GM06990 (cell line): ENCODE data around the gene TMPRSS6.

ENCODE experiments used
- DNase-seq: peaks from one replicate; pipeline ENCODE4 v3.0.0-alpha.2; 2011; ENCODE audit not compliant: insufficient read length; ENCODE audit errors: extremely low read depth
- H3K27me3 ChIP-seq: replicated peaks from 2 replicates; pipeline ENCODE4 v1.6.0; 2011; ENCODE audit warnings: low read length; ENCODE audit not compliant: control insufficient read depth, insufficient read depth
- H3K36me3 ChIP-seq: 2 replicates; pipeline ENCODE4 v1.5.1; 2011; ENCODE audit warnings: low read length; ENCODE audit not compliant: control insufficient read depth, insufficient read depth
- H3K4me3 ChIP-seq: replicated peaks from 2 replicates; pipeline ENCODE4 v1.5.1; 2011; ENCODE audit warnings: low read depth, mild to moderate bottlenecking, control low read depth, low read length
- CTCF ChIP-seq: IDR thresholded peaks from 2 replicates; pipeline ENCODE4 v1.5.1; 2011; ENCODE audit warnings: low read length, control low read depth, mild to moderate bottlenecking, inconsistent platforms; ENCODE audit not compliant: insufficient read depth, poor library complexity, severe bottlenecking

TMPRSS6 gene

GRCh38 chr22:37025500-37026070 is 83.9 kb downstream of the TMPRSS6 start:
- Histone ChIP-seq H3K36me3 (no peaks in the 10 kb centered on the region; the same call in none of the 2 replicates), H3K27me3 (no peaks in the 10 kb centered on the region), H3K4me3 (no peak overlapping the region)
- no peak for DNase-seq
- TF ChIP-seq CTCF, result no peak

- DNase-seq, result no peak
- TF ChIP-seq CTCF, result no peak
- Histone ChIP-seq H3K36me3 (no peaks in the 10 kb centered on the region; the same call in none of the 2 replicates), H3K27me3 (no peaks in the 10 kb centered on the region), H3K4me3 (no peak overlapping the region)
These were observed 85.0 kb downstream of the TMPRSS6 start for GRCh38 chr22:37024339-37025157.

- no peak for TF ChIP-seq CTCF
These were observed 85.7 kb downstream of the TMPRSS6 start for GRCh38 chr22:37023743-37024338.

GRCh38 chr22:37022483-37023337 is 86.8 kb downstream of the TMPRSS6 start:
- Histone ChIP-seq H3K4me3 (no peak overlapping the region), H3K27me3 (no peaks in the 10 kb centered on the region), H3K36me3 (no peaks in the 10 kb centered on the region; the same call in 1 of the 2 replicates)
- DNase-seq, result no peak
- TF ChIP-seq CTCF, result no peak

More at GRCh38 chr22:37023743-37024338, 85.7 kb downstream of the TMPRSS6 start:
- Histone ChIP-seq H3K36me3 (no peaks in the 10 kb centered on the region; the same call in 1 of the 2 replicates), H3K27me3 (no peaks in the 10 kb centered on the region), H3K4me3 (no peak overlapping the region)
- no peak for DNase-seq

- no peak overlapping the region for H3K4me3 ChIP-seq
- DNase-seq, result no peak
- no peaks in the 10 kb centered on the region for H3K27me3 ChIP-seq
- no peaks in the 10 kb centered on the region; the same call in 1 of the 2 replicates for H3K36me3 ChIP-seq
- peak; percentile 93 for TF ChIP-seq CTCF
These were observed 87.6 kb downstream of the TMPRSS6 start for GRCh38 chr22:37021710-37022482.
